HEK293 (cell line): Measurements from ENCODE around the gene YIPF3.

ENCODE experiments used
- CTCF ChIA-PET: fragments of 350-600 bp; formaldehyde crosslinking; extraction: SDS; loops from one replicate; lab custom pipeline; 2021; ENCODE audit warnings: antibody characterized with exemption; lab: Yijun Ruan, JAX
- POLR2A ChIA-PET: fragments of 300-600 bp; formaldehyde crosslinking; extraction: SDS; loops from one replicate; lab custom pipeline; 2020; ENCODE audit warnings: antibody characterized with exemption, inconsistent platforms; lab: Yijun Ruan, JAX
- H3K27ac ChIP-seq: fragments of 200-500 bp; sonication (Bioruptor generic); 2 replicates; pipeline ENCODE4 v1.5.1; 2014; ENCODE audit warnings: low read depth, low read length, control low read depth, inconsistent platforms; ENCODE audit errors: extremely low read depth
- H3K36me3 ChIP-seq, 2 experiments: fragments of 200-500 bp in 1 of 2; sonication (Bioruptor generic) in 1 of 2; 1 replicate in 1 of 2; 2 replicates in 1 of 2; pipeline ENCODE4 v1.5.1; 2014 to 2017; ENCODE audit warnings: inconsistent platforms in 2 of 2, low read length in 2 of 2; ENCODE audit not compliant: control insufficient read depth in 2 of 2, insufficient read depth in 1 of 2
- H3K4me1 ChIP-seq: fragments of 200-500 bp; sonication (Bioruptor generic); 2 replicates; pipeline ENCODE4 v1.5.1; 2014; ENCODE audit warnings: mild to moderate bottlenecking, low read length, inconsistent platforms; ENCODE audit not compliant: control insufficient read depth, insufficient read depth
- H3K4me3 ChIP-seq: 2 replicates; pipeline ENCODE4 v1.5.1; 2011; ENCODE audit warnings: low read depth, mild to moderate bottlenecking, control low read depth, low read length, moderate library complexity
- H3K9me3 ChIP-seq: fragments of 200-500 bp; sonication (Bioruptor generic); 2 replicates; pipeline ENCODE4 v1.5.1; 2014; ENCODE audit warnings: low read depth, low read length, inconsistent platforms; ENCODE audit not compliant: control insufficient read depth, insufficient read depth
- ATF2 ChIP-seq: fragments of 450-650 bp; formaldehyde crosslinking; IDR thresholded peaks from 2 replicates; pipeline ENCODE4 v1.5.1; 2016; ENCODE audit warnings: missing biosample characterization, missing genetic modification characterization, low read depth
- GLI4 ChIP-seq: fragments of 450-650 bp; formaldehyde crosslinking; IDR thresholded peaks from 2 replicates; pipeline ENCODE4 v1.5.1; 2016; ENCODE audit warnings: missing biosample characterization, missing genetic modification characterization
- PRDM4 ChIP-seq: fragments of 450-650 bp; formaldehyde crosslinking; IDR thresholded peaks from 2 replicates; pipeline ENCODE4 v1.5.1; 2017; ENCODE audit warnings: missing biosample characterization, missing genetic modification characterization
- TRIM28 ChIP-seq: IDR thresholded peaks from 2 replicates; pipeline ENCODE4 v1.6.1; 2011; ENCODE audit warnings: low read length, control low read depth, borderline replicate concordance
- TSHZ1 ChIP-seq: fragments of 450-650 bp; formaldehyde crosslinking; IDR thresholded peaks from 2 replicates; pipeline ENCODE4 v1.5.1; 2016; ENCODE audit warnings: missing biosample characterization, missing genetic modification characterization, borderline replicate concordance
- YY2 ChIP-seq: fragments of 450-650 bp; formaldehyde crosslinking; IDR thresholded peaks from 2 replicates; pipeline ENCODE4 v1.5.1; 2016; ENCODE audit warnings: missing biosample characterization, missing genetic modification characterization
- ZNF121 ChIP-seq: fragments of 450-650 bp; formaldehyde crosslinking; IDR thresholded peaks from 2 replicates; pipeline ENCODE4 v1.5.1; 2016; ENCODE audit warnings: missing biosample characterization, missing genetic modification characterization
- ZNF221 ChIP-seq: fragments of 450-650 bp; formaldehyde crosslinking; IDR thresholded peaks from 2 replicates; pipeline ENCODE4 v1.5.1; 2017; ENCODE audit warnings: missing biosample characterization, missing genetic modification characterization, borderline replicate concordance
- ZNF239 ChIP-seq: fragments of 450-650 bp; formaldehyde crosslinking; IDR thresholded peaks from 2 replicates; pipeline ENCODE4 v1.5.1; 2016; ENCODE audit warnings: missing biosample characterization, missing genetic modification characterization
- ZNF354C ChIP-seq: fragments of 450-650 bp; formaldehyde crosslinking; IDR thresholded peaks from 2 replicates; pipeline ENCODE4 v1.5.1; 2016; ENCODE audit warnings: missing biosample characterization, missing genetic modification characterization, low read depth, borderline replicate concordance
- ZNF37A ChIP-seq: fragments of 450-650 bp; IDR thresholded peaks from 2 replicates; pipeline ENCODE4 v1.5.1; 2018; ENCODE audit warnings: missing biosample characterization, missing genetic modification characterization
- ZNF416 ChIP-seq: fragments of 450-650 bp; formaldehyde crosslinking; IDR thresholded peaks from 2 replicates; pipeline ENCODE4 v1.5.1; 2016; ENCODE audit warnings: missing biosample characterization, missing genetic modification characterization
- ZNF423 ChIP-seq: fragments of 450-650 bp; formaldehyde crosslinking; IDR thresholded peaks from 2 replicates; pipeline ENCODE4 v1.5.1; 2016; ENCODE audit warnings: missing biosample characterization, missing genetic modification characterization
- ZNF629 ChIP-seq: fragments of 450-650 bp; formaldehyde crosslinking; IDR thresholded peaks from 2 replicates; pipeline ENCODE4 v1.5.1; 2017; ENCODE audit warnings: missing biosample characterization, missing genetic modification characterization
- ZNF639 ChIP-seq: fragments of 450-650 bp; formaldehyde crosslinking; IDR thresholded peaks from 2 replicates; pipeline ENCODE4 v1.5.1; 2016; ENCODE audit warnings: missing biosample characterization, missing genetic modification characterization
- ZNF692 ChIP-seq: fragments of 450-650 bp; formaldehyde crosslinking; IDR thresholded peaks from 2 replicates; pipeline ENCODE4 v1.5.1; 2016; ENCODE audit warnings: missing biosample characterization, missing genetic modification characterization
- ZSCAN5A ChIP-seq: fragments of 450-650 bp; formaldehyde crosslinking; IDR thresholded peaks from 2 replicates; pipeline ENCODE4 v1.5.1; 2016; ENCODE audit warnings: missing biosample characterization, missing genetic modification characterization
- TF ChIP-seq, protein P1 (sequence below): fragments of 450-650 bp; formaldehyde crosslinking; IDR thresholded peaks from 2 replicates; pipeline ENCODE4 v1.5.1; 2016; ENCODE audit warnings: missing biosample characterization, missing genetic modification characterization
- TF ChIP-seq, protein P2 (sequence below): fragments of 450-650 bp; IDR thresholded peaks from 2 replicates; pipeline ENCODE4 v1.5.1; 2018; ENCODE audit warnings: missing biosample characterization, missing genetic modification characterization

YIPF3 gene

DNA sequence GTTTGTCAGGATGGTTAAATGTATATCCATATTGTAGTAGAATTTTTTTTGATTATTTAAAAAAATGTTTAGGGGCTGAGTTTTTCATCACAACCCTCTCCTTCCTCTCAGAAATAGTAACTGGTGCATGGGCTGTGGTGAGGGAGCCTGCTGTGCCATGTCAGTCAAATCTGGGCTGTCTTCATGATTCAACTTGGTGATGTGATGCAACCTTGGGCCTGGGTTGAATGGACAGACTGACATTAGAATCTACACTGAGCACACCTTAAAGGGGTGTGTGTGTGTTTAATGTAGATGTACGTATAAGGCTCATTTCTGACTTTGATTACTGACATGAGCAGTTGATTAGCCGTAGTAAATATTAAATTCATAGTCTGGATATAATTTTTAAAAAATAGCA lies 35.7 kb downstream of the YIPF3 start (continued):
- peak; percentile 45; the same call in 1 of the 2 replicates for TF ChIP-seq ZNF692 (tag by site-specific recombination)

DNA sequence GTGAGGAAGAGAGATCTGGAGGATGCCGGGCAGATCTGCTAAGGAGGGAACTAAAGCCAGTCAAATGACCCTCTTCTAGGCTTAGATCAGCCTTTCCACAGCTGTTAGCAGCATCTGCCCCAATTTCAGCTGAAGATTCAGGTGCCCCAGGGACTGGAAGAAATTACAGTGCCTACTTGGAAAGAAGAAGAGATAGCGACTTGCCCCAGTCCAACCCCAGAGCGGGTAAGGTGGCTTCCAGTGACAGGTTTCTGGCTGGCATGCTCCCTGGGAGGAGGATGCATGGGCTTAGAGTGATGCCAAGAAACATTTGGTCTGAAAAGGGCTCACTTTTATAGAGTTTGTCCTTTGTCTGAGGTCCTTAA lies 38.7 kb downstream of the YIPF3 start:
- CTCF ChIA-PET = interaction anchor here (1.0 to 2.0 kb wide), 3 partner anchors 9 to 24 kb away, joined by 3 to 9 read pairs (median 7); no protein-coding TSS in a partner anchor
- no peak for TF ChIP-seq TSHZ1 (tag by site-specific recombination)
- no peak for TF ChIP-seq YY2 (tag by site-specific recombination)
- no peak for TF ChIP-seq ZNF121
- no peak for TF ChIP-seq ATF2 (tag by site-specific recombination)
- TF ChIP-seq ZNF354C (tag by site-specific recombination) = no peak
- TF ChIP-seq GLI4 (tag by site-specific recombination) = no peak
- TF ChIP-seq ZSCAN5A (tag by site-specific recombination) = no peak
- TF ChIP-seq ZNF221 (tag by site-specific recombination) = no peak
- TF ChIP-seq, protein P1, sequence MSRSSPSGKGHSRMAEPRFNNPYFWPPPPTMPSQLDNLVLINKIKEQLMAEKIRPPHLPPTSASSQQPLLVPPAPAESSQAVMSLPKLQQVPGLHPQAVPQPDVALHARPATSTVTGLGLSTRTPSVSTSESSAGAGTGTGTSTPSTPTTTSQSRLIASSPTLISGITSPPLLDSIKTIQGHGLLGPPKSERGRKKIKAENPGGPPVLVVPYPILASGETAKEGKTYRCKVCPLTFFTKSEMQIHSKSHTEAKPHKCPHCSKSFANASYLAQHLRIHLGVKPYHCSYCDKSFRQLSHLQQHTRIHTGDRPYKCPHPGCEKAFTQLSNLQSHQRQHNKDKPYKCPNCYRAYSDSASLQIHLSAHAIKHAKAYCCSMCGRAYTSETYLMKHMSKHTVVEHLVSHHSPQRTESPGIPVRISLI (tag by site-specific recombination) = no peak
- TF ChIP-seq ZNF37A (tag by site-specific recombination) = no peak
- no peak for TF ChIP-seq PRDM4 (tag by site-specific recombination)
- TF ChIP-seq, protein P2, sequence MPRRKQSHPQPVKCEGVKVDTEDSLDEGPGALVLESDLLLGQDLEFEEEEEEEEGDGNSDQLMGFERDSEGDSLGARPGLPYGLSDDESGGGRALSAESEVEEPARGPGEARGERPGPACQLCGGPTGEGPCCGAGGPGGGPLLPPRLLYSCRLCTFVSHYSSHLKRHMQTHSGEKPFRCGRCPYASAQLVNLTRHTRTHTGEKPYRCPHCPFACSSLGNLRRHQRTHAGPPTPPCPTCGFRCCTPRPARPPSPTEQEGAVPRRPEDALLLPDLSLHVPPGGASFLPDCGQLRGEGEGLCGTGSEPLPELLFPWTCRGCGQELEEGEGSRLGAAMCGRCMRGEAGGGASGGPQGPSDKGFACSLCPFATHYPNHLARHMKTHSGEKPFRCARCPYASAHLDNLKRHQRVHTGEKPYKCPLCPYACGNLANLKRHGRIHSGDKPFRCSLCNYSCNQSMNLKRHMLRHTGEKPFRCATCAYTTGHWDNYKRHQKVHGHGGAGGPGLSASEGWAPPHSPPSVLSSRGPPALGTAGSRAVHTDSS (tag by site-specific recombination) = no peak
- no peak for TF ChIP-seq ZNF239 (tag by site-specific recombination)
- no peak for TF ChIP-seq TRIM28
- no peak for TF ChIP-seq ZNF629 (tag by site-specific recombination)
- no peak for TF ChIP-seq ZNF639
- TF ChIP-seq ZNF423 (tag by site-specific recombination) = no peak
- TF ChIP-seq ZNF416 (tag by site-specific recombination) = no peak

More for the DNA sequence above, 38.7 kb downstream of the YIPF3 start:
- POLR2A ChIA-PET = interaction anchor here (0.6 to 2.2 kb wide), 21 partner anchors 8 to 696 kb away, joined by 3 to 13 read pairs (median 5); partner anchors contain the start of genes ABCC10, BICRAL, LRRC73 and POLH
- Histone ChIP-seq H3K9me3 (no peaks in the 10 kb centered on the region), H3K36me3 (peaks cover 0 to 19% of the 10 kb centered on the region in 2 experiments; a peak in 2 of 3 replicates), H3K27ac (peak overlapping the region; percentile 50; the same call in 1 of the 2 replicates), H3K4me1 (peaks cover 10% of the 10 kb centered on the region), H3K4me3 (peak overlapping the region; percentile 81)
